Thymus (tissue), 11 donors: ENCODE data around the gene UGP2. TPM values are rescaled to one million over a fixed set of nuclear protein-coding genes. Genes with fewer than 3 reads are reported as not detected.

ENCODE experiments used
- DNase-seq, 9 donors: peaks; one replicate each; pipeline ENCODE4 v3.0.0-alpha.2; 2013; ENCODE audit warnings: low spot score in 9 of 9, low read depth in 6 of 9, missing footprints in 1 of 9
- H3K27ac ChIP-seq, 2 donors: one replicate each; pipeline ENCODE4 v1.5.1; 2013; ENCODE audit warnings: control low read depth in 1 of 2, low read depth in 1 of 2, low read length in 1 of 2, mild to moderate bottlenecking in 1 of 2, moderate library complexity in 1 of 2
- H3K27me3 ChIP-seq, 2 donors: one replicate each; pipeline ENCODE4 v1.5.1; 2013; ENCODE audit warnings: low read length in 1 of 2; ENCODE audit not compliant: control insufficient read depth in 2 of 2, insufficient read depth in 1 of 2
- H3K36me3 ChIP-seq, 2 donors: one replicate each; pipeline ENCODE4 v1.5.1; 2013; ENCODE audit warnings: low read length in 1 of 2, mild to moderate bottlenecking in 1 of 2, moderate library complexity in 1 of 2; ENCODE audit not compliant: control insufficient read depth in 2 of 2, insufficient read depth in 2 of 2
- H3K4me1 ChIP-seq, 2 donors: one replicate each; pipeline ENCODE4 v1.5.1; 2013; ENCODE audit warnings: low read length in 2 of 2; ENCODE audit not compliant: control insufficient read depth in 2 of 2, insufficient read depth in 2 of 2
- H3K4me3 ChIP-seq, 2 donors: one replicate each; pipeline ENCODE4 v1.5.1; 2013; ENCODE audit warnings: low read length in 2 of 2, control low read depth in 1 of 2, mild to moderate bottlenecking in 1 of 2
- H3K9me3 ChIP-seq, 2 donors: one replicate each; pipeline ENCODE4 v1.5.1; 2013; ENCODE audit warnings: low read length in 1 of 2, mild to moderate bottlenecking in 1 of 2; ENCODE audit not compliant: control insufficient read depth in 2 of 2, insufficient read depth in 1 of 2
- WGBS: extraction: QIAGEN DNeasy Blood & Tissue Kit; methylation state at CpG from one replicate; pipeline ENCODE4 v1.1.7; 2013; 5-methylcytosine and 5-hydroxymethylcytosine counted together
- polyA plus RNA-seq: library from polyadenylated mRNA; stranded (reverse); fragments of 200-250 nt; gene quantifications from one replicate; pipeline ENCODE4 v1.2.3, GENCODE V29; 2013
- total RNA-seq: library from RNA; stranded (reverse); fragments of 120-200 nt; gene quantifications from one replicate; pipeline ENCODE4 v1.2.4, GENCODE V29; 2013
- donor health status: healthy.

Gene UGP2
- total and polyA plus RNA-seq, 2 donors = 199 to 221 TPM

- Histone ChIP-seq H3K4me3 (no peak overlapping the region), H3K27ac (no peak overlapping the region), H3K9me3 (no peaks in the 10 kb centered on the region), H3K27me3 (no peaks in the 10 kb centered on the region), H3K4me1 (peaks cover 0 to 3% of the 10 kb centered on the region in 2 donors), H3K36me3 (peaks cover 13 to 55% of the 10 kb centered on the region in 2 donors)
- 69% methylated on average over 5 of the region's 5 CpGs for whole genome bisulfite sequencing
- DNase-seq = no peak
These were observed 34.6 kb downstream of the UGP2 start for GRCh38 chr2:63876311-63876710.

GRCh38 chr2:63878486-63878885 lies 36.8 kb downstream of the UGP2 start:
- H3K27me3 ChIP-seq = no peaks in the 10 kb centered on the region
- no peak overlapping the region for H3K27ac ChIP-seq
- peaks cover 19 to 51% of the 10 kb centered on the region in 2 donors for H3K36me3 ChIP-seq
- WGBS = 93% methylated on average over 1 of the region's 1 CpG
- H3K4me3 ChIP-seq = no peak overlapping the region
- no peaks in the 10 kb centered on the region for H3K9me3 ChIP-seq
- H3K4me1 ChIP-seq = peaks cover 3 to 4% of the 10 kb centered on the region in 2 donors
- no peak for DNase-seq

- peaks cover 3 to 4% of the 10 kb centered on the region in 2 donors for H3K4me1 ChIP-seq
- no peak for DNase-seq
- H3K36me3 ChIP-seq = peaks cover 17 to 50% of the 10 kb centered on the region in 2 donors
- H3K9me3 ChIP-seq = no peaks in the 10 kb centered on the region
- WGBS = 97% methylated on average over 2 of the region's 2 CpGs
- no peaks in the 10 kb centered on the region for H3K27me3 ChIP-seq
- H3K27ac ChIP-seq = no peak overlapping the region
- H3K4me3 ChIP-seq = no peak overlapping the region
These were observed 38.3 kb downstream of the UGP2 start for GRCh38 chr2:63879876-63880433.

GRCh38 chr2:63880625-63881024 lies 38.9 kb downstream of the UGP2 start:
- Histone ChIP-seq H3K36me3 (peaks cover 19 to 53% of the 10 kb centered on the region in 2 donors), H3K4me1 (peaks cover 3 to 4% of the 10 kb centered on the region in 2 donors), H3K27ac (no peak overlapping the region), H3K9me3 (no peaks in the 10 kb centered on the region), H3K4me3 (no peak overlapping the region), H3K27me3 (no peaks in the 10 kb centered on the region)
- no peak for DNase-seq
- 78% methylated on average over 4 of the region's 4 CpGs for WGBS

GRCh38 chr2:63881205-63881604 lies 39.5 kb downstream of the UGP2 start:
- H3K9me3 ChIP-seq = no peaks in the 10 kb centered on the region
- peaks cover 3 to 4% of the 10 kb centered on the region in 2 donors for H3K4me1 ChIP-seq
- peaks cover 17 to 52% of the 10 kb centered on the region in 2 donors for H3K36me3 ChIP-seq
- no peak for DNase-seq
- no peak overlapping the region for H3K27ac ChIP-seq
- H3K4me3 ChIP-seq = no peak overlapping the region
- WGBS = 98% methylated on average over 2 of the region's 2 CpGs
- no peaks in the 10 kb centered on the region for H3K27me3 ChIP-seq

GRCh38 chr2:63882395-63883105 lies 40.9 kb downstream of the UGP2 start:
- peaks cover 3 to 4% of the 10 kb centered on the region in 2 donors for H3K4me1 ChIP-seq
- H3K4me3 ChIP-seq = no peak overlapping the region
- peaks cover 28 to 56% of the 10 kb centered on the region in 2 donors for H3K36me3 ChIP-seq
- WGBS = 86% methylated on average over 3 of the region's 3 CpGs
- no peak overlapping the region for H3K27ac ChIP-seq
- H3K27me3 ChIP-seq = no peaks in the 10 kb centered on the region
- H3K9me3 ChIP-seq = no peaks in the 10 kb centered on the region
- peak in 4 of 9 donors; percentile 5 to 51 (median 16) for DNase-seq

GRCh38 chr2:63886445-63886844 lies 44.7 kb downstream of the UGP2 start:
- WGBS = 99% methylated on average over 2 of the region's 2 CpGs

GRCh38 chr2:63888053-63888452 lies 46.4 kb downstream of the UGP2 start:
- Histone ChIP-seq H3K9me3 (no peaks in the 10 kb centered on the region), H3K27me3 (no peaks in the 10 kb centered on the region), H3K4me1 (no peaks in the 10 kb centered on the region), H3K4me3 (no peak overlapping the region), H3K36me3 (peaks cover 33 to 88% of the 10 kb centered on the region in 2 donors), H3K27ac (no peak overlapping the region)
- WGBS = 98% methylated on average over 2 of the region's 2 CpGs
- DNase-seq = no peak

More at GRCh38 chr2:63886445-63886844, 44.7 kb downstream of the UGP2 start:
- H3K36me3 ChIP-seq = peaks cover 40 to 83% of the 10 kb centered on the region in 2 donors
- peaks cover 3 to 4% of the 10 kb centered on the region in 2 donors for H3K4me1 ChIP-seq
- no peak overlapping the region for H3K4me3 ChIP-seq
- no peak overlapping the region for H3K27ac ChIP-seq
- DNase-seq = no peak
- no peaks in the 10 kb centered on the region for H3K9me3 ChIP-seq
- no peaks in the 10 kb centered on the region for H3K27me3 ChIP-seq
